Activated CD4-positive, alpha-beta T cell treated with anti-CD3 and anti-CD28 coated beads for 48 hours (primary cell): ENCODE measurements around the gene CYFIP2.
"Not testable (repeated sequence)": the region's sequence is repeated elsewhere in the genome, so short reads cannot be mapped to it uniquely, and the experiment has no call there.

Experiments
- DNase-seq: peaks from one replicate; pipeline ENCODE4 v3.0.0-alpha.2; 2020

CYFIP2 gene

DNA sequence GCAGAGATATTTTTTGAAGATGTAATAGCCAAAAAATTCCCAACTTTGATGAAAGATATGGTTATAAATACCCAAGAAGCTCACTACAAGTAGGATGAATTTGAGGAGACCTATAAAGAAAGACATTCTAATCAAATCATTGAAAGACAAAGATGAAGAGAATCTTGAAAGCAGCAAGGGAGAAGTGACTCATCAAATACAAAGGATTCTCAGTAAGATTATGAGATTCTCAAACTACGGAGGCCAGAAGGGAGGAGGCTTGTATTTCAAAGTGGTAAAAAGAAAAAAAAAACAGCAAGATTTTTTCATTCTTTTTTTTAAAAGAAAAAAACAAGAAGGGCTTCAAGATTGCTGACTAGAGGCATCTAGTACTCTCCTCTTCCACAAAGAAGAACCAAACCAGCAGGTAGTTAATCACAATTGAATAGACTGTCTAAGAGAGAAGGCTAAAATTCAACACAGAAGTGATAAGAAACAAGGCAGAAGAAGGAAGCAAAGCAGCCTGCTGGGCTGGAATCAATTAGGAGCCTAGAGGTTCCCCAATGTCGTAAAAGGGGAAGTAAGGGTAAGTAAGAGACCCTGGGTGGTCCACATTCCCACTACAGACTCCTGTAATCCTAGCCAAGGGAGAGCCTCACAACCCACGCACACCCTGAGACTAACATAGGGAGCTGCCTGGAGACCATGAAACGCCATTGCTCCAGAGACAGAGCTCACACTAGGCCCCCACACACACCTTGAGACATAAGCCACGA is 135.0 kb downstream of the CYFIP2 start:
- no peak for DNase-seq

DNA sequence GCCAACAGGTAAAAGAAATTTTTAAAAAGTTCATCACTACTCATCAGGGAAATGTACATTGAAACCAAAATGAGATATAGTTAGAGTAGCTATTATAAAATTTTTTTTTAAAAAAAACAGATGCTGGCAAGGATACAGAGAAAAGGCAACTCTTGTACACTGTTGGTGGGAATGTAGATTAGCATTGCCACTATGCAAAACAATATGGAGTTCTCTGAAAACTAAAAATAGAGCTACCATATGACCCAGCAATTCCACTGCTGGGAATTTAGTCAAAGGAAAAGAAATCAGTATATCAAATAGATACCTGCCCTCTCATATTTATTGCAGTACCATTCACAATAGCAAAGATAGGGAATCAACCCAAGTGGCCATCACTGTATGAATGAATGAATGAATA is 149.9 kb downstream of the CYFIP2 start:
- DNase-seq: no peak

DNA sequence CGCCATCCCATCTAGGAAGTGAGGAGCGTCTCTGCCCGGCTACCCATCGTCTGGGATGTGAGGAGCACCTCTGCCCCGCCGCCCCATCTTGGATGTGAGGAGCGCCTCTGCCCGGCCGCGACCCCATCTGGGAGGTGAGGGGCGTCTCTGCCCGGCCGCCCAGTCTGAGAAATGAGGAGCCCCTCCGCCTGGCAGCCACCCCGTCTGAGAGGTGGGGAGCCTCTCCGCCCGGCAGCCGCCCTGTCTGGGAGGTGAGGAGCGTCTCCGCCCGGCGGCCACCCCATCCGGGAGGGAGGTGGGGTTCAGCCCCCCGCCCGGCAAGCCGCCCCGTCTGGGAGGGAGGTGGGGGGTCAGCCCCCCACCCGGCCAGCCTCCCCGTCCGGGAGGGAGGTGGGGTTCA is 153.6 kb downstream of the CYFIP2 start:
- not testable (repeated sequence) for DNase-seq

DNA sequence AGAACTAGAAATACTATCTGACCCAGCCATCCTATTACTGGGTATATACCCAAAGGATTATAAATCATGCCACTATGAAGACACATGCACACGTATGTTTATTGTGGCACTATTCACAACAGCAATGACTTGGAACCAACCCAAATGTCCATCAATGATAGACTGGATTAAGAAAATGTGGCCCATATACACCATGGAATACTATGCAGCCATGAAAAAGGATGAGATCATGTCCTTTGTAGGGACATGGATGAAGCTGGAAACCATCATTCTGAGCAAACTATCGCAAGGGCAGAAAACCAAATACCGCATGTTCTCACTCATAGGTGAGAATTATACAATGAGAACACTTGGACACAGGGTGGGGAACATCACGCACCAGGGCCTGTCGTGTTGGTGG is 164.0 kb downstream of the CYFIP2 start:
- not testable (repeated sequence) for DNase-seq

DNA sequence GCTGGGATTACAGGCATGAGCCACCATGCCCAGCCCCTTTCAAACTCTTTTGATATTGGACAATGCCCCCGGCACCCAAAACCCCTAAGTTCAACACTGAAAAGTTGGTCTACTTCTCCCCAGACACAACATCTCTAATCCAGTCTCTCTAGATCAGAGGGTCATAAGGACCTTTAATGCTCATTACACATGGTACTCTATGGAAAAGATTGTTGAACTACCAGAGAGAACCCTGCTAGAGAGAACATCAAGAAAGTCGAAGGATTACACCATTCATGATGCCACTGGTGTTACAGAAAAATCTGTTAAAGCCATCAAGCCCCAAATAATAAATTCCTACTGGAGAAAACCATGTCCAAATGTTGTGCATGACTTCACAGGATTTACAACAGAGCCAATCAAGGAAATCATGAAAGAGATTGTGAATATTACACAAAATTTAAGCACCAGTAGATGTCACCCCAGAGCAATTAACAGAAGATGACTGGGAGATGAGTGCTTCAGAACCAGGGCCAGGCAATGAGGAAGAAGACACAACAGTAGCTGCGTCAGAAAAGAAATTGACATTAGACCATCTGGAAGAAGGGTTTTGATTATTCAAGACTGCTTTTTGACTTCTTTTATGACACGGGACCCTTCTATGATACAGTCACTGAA is 165.7 kb downstream of the CYFIP2 start:
- peak; percentile 18 for DNase-seq

DNA sequence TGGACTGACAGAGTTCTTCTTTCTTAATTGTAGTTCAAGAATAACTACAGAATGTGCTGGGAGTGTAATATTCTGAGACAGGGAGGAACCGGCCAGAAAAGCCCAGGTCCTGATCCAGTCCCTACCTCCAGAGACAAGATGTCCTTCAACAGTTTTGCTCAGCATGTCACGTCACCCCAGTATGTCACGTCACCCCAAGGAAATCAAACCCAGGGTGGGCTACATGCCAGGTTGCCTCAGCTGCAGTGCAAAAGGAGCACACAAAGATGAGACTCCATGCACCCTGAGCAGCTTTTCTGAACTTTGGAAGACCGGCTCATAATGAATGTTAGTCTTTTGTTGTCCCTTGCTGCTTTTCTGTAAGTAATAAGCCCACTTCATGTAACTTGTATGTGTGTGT is 168.2 kb downstream of the CYFIP2 start:
- no peak for DNase-seq

DNA sequence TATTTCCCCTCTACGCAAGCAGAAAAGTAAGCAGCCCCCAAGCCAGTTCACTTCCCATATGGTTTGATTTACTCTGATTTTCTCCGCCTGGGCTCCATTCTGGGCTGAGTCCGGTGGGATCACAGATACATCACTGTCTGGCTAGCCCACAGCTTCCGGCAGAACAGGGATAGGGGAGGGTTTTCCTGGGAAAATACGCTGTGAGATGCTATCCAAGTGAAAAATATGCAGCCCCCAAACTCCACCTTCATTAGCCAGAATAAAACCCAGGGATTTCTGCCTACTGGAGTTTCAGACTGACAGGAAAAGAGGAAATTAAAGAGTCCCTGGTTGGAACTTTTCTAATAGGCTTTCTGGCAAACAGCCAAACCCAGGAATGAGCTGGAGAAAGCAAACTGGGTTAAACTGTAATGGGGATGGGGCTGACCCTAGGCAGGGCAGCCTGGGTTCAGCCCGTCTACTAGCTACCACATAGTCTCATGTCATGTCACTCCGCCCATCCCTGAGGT is 177.2 kb downstream of the CYFIP2 start:
- DNase-seq: no peak

DNA sequence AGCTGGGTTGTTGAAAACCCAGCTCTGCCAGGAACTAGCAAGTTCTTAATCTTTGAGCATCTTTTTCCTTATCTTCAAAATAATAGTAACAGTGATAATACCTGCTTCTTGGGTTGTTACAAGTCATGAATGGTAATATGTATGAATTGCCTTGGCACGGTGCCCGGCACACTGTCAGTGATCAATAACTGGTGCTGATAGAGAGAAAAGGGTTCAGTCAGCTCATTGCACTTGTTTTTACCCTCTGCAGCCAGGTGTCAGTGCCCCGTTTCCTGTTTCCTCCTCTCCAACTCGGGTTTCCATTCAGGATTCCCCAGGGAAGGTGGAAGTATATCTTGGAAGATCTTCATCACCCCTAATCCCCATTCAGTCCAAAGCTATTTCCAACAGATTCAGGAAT is 178.3 kb downstream of the CYFIP2 start:
- DNase-seq: no peak
